Measurements from ENCODE around the gene AGTPBP1.

DNA sequence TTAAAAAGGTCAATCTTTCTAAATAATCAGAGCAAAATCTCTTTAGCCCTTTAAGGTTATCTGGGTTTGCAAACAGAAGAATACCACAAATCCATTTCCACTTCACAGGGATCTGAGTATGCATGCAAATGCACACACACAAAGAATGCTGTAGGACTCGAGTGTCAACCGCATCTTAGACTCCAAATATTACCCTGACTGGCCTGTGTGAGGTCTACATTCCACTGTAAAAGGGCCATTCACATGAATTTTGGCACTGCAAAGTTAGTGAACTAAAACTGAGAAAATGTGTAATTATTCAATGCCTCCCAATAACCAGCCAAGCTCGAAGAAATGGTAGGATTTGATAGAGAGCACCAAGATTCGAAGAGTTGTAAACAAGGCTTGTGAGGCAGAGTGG lies 199.9 kb downstream of the AGTPBP1 start:
- TF ChIP-seq, protein P1, sequence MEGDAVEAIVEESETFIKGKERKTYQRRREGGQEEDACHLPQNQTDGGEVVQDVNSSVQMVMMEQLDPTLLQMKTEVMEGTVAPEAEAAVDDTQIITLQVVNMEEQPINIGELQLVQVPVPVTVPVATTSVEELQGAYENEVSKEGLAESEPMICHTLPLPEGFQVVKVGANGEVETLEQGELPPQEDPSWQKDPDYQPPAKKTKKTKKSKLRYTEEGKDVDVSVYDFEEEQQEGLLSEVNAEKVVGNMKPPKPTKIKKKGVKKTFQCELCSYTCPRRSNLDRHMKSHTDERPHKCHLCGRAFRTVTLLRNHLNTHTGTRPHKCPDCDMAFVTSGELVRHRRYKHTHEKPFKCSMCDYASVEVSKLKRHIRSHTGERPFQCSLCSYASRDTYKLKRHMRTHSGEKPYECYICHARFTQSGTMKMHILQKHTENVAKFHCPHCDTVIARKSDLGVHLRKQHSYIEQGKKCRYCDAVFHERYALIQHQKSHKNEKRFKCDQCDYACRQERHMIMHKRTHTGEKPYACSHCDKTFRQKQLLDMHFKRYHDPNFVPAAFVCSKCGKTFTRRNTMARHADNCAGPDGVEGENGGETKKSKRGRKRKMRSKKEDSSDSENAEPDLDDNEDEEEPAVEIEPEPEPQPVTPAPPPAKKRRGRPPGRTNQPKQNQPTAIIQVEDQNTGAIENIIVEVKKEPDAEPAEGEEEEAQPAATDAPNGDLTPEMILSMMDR (IDR thresholded peaks at IDR 0.05) = no peak
- TF ChIP-seq POLR2A (IDR thresholded peaks at IDR 0.05) = no peak

Data from lower leg skin (tissue), 3 donors.